Heart right ventricle (tissue), 16 donors: ENCODE data around the gene CCPG1. TPM values are rescaled to one million over a fixed set of nuclear protein-coding genes. Genes with fewer than 3 reads are reported as not detected.

ENCODE experiments used
- ATAC-seq, 8 donors: fragments of 200-7000 bp; cut with Tn5 transposase; one replicate each; pipeline ENCODE4 v1.9.1; 2020; ENCODE audit warnings: mild to moderate bottlenecking in 8 of 8, moderate library complexity in 8 of 8, moderate number of reproducible peaks in 1 of 8
- DNase-seq, 2 donors: peaks; one replicate each; pipeline ENCODE4 v3.0.0-alpha.2; 2020
- H3K27ac ChIP-seq, 10 donors: fragments of 200-600 bp; sonication (generic) in 2 of 10; one replicate each; pipeline versions ENCODE4 v1.5.0 to v1.8.0; 2020 to 2022; ENCODE audit warnings: mild to moderate bottlenecking in 3 of 10
- H3K27me3 ChIP-seq, 7 donors: fragments of 200-600 bp; one replicate each; pipeline ENCODE4 v1.8.0; 2021 to 2022; ENCODE audit warnings: mild to moderate bottlenecking in 2 of 7
- H3K36me3 ChIP-seq, 9 donors: fragments of 200-600 bp; sonication (generic) in 1 of 9; one replicate each; pipeline versions ENCODE4 v1.5.0 to v1.8.0; 2020 to 2022; ENCODE audit warnings: mild to moderate bottlenecking in 2 of 9
- H3K4me1 ChIP-seq, 9 donors: fragments of 200-600 bp; sonication (generic) in 1 of 9; one replicate each; pipeline versions ENCODE4 v1.5.0 to v1.8.0; 2020 to 2022; ENCODE audit warnings: mild to moderate bottlenecking in 4 of 9
- H3K4me3 ChIP-seq, 10 donors: fragments of 200-600 bp; sonication (generic) in 2 of 10; one replicate each; pipeline versions ENCODE4 v1.5.0 to v1.8.0; 2020 to 2022; ENCODE audit warnings: mild to moderate bottlenecking in 7 of 10, moderate library complexity in 2 of 10
- H3K9me3 ChIP-seq, 11 donors: fragments of 200-600 bp in 10 of 11; sonication (generic) in 2 of 11; one replicate each; pipeline versions ENCODE4 v1.5.0 to v1.8.0; 2013 to 2022; ENCODE audit warnings: mild to moderate bottlenecking in 2 of 11, control low read depth in 1 of 11, moderate library complexity in 1 of 11
- WGBS, 2 donors: extraction: QIAGEN DNeasy Blood & Tissue Kit; methylation state at CpG; one replicate each; pipeline ENCODE4 v1.1.7; 2013; ENCODE audit warnings: inconsistent platforms in 1 of 2; 5-methylcytosine and 5-hydroxymethylcytosine counted together
- intact Hi-C, 10 donors: fragments of 100-400 bp; cut with DNase I; formaldehyde crosslinking; loops; one replicate each; pipeline versions ENCODE4 v1.11.1 to v1.14.2; 2022
- polyA plus RNA-seq, 2 donors: library from polyadenylated mRNA; stranded (reverse); fragments of 200-250 nt; gene quantifications; one replicate each; pipeline ENCODE4 v1.2.3, GENCODE V29; 2013
- total RNA-seq, 10 donors: library from RNA; stranded (reverse); fragmentation: NEBNext Ultra II Directional in 3 of 10; extraction: Animal tissue kit (Norgen Biotek cat#: 25700) in 3 of 10; gene quantifications; one replicate each; pipeline versions ENCODE4 v1.2.1 to v1.2.4, GENCODE V29; 2021 to 2023
- TF ChIP-seq, protein P1 (sequence below), 9 donors: fragments of 200-600 bp; sonication (generic) in 2 of 9; IDR thresholded peaks; one replicate each; pipeline versions ENCODE4 v1.5.0 to v1.8.0; 2021 to 2022; ENCODE audit warnings: antibody characterized with exemption in 9 of 9, mild to moderate bottlenecking in 5 of 9, moderate library complexity in 1 of 9
- donor health status: Arrhythmogenic right ventricular cardiomyopathy.
- donor health status: ischemic (EF 13 %, LVEDD 7.1; RV severe dilation, severe dysfunction).
- donor health status: healthy with polysubstance abuse.
- donor health status: DM: no; HTN: yes; CAD: no.
- donor health status: DM: no; HTN: no; CAD: no.
- donor health status: ischemic (EF 25% LVEDD 6.9; RV normal size, moderate dysfunction).
- donor health status: ischemic (EF 25% LVEDD 5.7; RV mildly dilated, moderate dysfunction).
- donor health status: healthy.
- donor health status: DM: yes; HTN: yes; CAD: no.
- donor health status: Ischemic cardiomyopathy.
- donor health status: ischemic (EF 35%, LVEDD 5.7; RV mildly dilated, moderate dysfunction).
- donor health status: nonischemic (EF 11% LVEDD 7.7; RV severe dilation, severe dysfunction).
- donor health status: DM: yes; HTN: yes; CAD: no.
- donor health status: PGD.
- donor health status: ischemic (EF 29% LVEDD 5.4; RV normal size, mild dysfunction).
- donor health status: nonischemic (EF 23%, LVEDD 6.1; RV moderate dilation, normal function).

The CCPG1 gene
- total and polyA plus RNA-seq, 12 donors = 24.5 to 106 (median 86.3) TPM

DNA sequence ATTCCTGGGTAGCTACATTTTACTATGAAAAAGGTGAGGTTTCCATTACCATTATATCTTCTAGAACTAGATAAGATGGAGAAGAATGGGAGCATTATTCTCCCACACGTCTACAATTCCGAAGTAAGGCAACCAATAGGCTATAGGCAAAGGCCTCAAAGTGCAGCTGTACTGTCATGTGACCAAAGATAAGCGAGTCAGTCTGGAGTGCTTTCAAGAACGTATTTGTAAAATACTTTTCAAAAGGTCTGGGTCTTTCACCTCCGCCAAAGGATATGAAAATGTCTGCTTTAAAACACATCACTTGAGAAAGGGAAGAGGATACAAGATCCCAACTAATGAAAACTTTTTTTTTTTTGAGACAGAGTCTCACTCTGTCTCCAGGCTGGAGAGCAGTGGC, 9.9 kb downstream of the CCPG1 start:
- intact Hi-C loops = no loop called here
- Histone ChIP-seq H3K27ac (no peak overlapping the region), H3K9me3 (no peaks in the 10 kb centered on the region), H3K27me3 (no peaks in the 10 kb centered on the region), H3K4me1 (peaks cover 3 to 61% (median 11%) of the 10 kb centered on the region in 9 donors), H3K36me3 (peaks cover 0 to 5% (median 0%) of the 10 kb centered on the region in 9 donors), H3K4me3 (no peak overlapping the region)
- TF ChIP-seq, protein P1, sequence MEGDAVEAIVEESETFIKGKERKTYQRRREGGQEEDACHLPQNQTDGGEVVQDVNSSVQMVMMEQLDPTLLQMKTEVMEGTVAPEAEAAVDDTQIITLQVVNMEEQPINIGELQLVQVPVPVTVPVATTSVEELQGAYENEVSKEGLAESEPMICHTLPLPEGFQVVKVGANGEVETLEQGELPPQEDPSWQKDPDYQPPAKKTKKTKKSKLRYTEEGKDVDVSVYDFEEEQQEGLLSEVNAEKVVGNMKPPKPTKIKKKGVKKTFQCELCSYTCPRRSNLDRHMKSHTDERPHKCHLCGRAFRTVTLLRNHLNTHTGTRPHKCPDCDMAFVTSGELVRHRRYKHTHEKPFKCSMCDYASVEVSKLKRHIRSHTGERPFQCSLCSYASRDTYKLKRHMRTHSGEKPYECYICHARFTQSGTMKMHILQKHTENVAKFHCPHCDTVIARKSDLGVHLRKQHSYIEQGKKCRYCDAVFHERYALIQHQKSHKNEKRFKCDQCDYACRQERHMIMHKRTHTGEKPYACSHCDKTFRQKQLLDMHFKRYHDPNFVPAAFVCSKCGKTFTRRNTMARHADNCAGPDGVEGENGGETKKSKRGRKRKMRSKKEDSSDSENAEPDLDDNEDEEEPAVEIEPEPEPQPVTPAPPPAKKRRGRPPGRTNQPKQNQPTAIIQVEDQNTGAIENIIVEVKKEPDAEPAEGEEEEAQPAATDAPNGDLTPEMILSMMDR (IDR thresholded peaks at IDR 0.05) = no peak
- 90 to 91% methylated on average over 5 of the region's 5 CpGs for WGBS, 2 donors
- no peak for ATAC-seq
- DNase-seq = no peak

DNA sequence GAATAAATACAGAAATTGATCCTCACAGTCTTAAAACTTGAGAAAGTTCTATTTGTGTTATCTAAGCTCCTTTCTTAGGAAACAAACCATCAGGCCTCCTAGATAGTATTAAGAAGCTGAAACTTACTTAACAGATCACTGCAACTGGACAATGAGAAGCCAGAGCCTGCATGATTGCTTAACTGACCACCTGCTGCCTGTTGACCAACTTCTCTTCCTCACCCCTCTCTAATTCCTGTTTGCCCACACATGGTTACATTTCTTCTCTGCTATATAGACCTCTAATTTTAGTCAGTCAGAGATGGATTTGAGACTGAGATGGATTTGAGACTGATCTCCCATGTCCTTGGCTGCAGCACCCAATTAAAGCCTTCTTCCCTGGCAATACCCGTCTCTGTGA, 13.5 kb downstream of the CCPG1 start:
- Histone ChIP-seq H3K4me3 (no peak overlapping the region), H3K27me3 (no peaks in the 10 kb centered on the region), H3K4me1 (peaks cover 0 to 30% (median 0%) of the 10 kb centered on the region in 9 donors), H3K9me3 (no peaks in the 10 kb centered on the region), H3K36me3 (peaks cover 0 to 5% (median 0%) of the 10 kb centered on the region in 9 donors), H3K27ac (peak overlapping the region in 1 of 10 donors; percentile 60)
- TF ChIP-seq, protein P1 (IDR thresholded peaks at IDR 0.05) = no peak
- 92 to 100% methylated on average over 1 of the region's 1 CpG for WGBS, 2 donors
- ATAC-seq (no peak), DNase-seq (no peak)
- intact Hi-C loops = no loop called here

DNA sequence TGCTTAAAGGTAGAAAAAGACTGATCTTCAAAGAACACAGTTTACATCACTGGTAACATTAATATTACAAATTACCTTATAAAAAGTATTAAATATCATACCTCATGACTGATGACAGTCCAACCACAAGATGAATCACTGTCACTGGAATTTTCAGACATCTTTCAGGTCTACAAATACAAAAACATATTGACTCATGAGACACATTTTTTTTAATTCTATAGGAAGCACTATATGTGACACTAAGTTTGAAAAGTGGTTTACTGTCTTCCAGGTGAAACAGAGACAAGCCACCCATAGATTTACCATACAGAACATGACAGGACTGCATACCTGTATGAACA, 18.9 kb downstream of the CCPG1 start:
- TF ChIP-seq, protein P1 (IDR thresholded peaks at IDR 0.05) = no peak
- Histone ChIP-seq H3K36me3 (peaks cover 0 to 50% (median 11%) of the 10 kb centered on the region in 9 donors), H3K4me1 (peaks cover 0 to 5% (median 0%) of the 10 kb centered on the region in 9 donors), H3K27ac (no peak overlapping the region), H3K27me3 (no peaks in the 10 kb centered on the region), H3K9me3 (no peaks in the 10 kb centered on the region), H3K4me3 (no peak overlapping the region)
- ATAC-seq = no peak
- DNase-seq = no peak
- intact Hi-C loops = no loop called here

DNA sequence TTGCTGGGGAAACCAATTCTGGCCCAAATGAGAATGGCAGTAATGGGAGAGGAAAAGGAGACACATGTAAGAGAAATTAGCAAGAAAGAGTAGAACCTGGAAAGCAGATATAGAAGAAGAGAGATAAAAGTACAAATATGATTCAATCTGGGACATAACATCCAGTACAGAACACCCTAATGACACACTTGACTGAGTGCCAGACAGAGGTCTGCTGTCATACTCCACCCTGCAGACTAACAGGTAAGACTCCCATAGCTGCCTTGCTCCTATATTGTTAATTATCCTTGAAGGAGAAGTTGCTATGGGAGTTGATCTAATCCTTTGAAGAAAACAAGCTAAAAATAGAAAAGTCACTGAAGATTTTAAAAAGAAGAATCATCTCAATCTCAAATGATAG, 21.1 kb downstream of the CCPG1 start:
- no peaks in the 10 kb centered on the region for H3K4me1 ChIP-seq
- intact Hi-C loops = no loop called here
- H3K9me3 ChIP-seq = no peaks in the 10 kb centered on the region
- no peak overlapping the region for H3K4me3 ChIP-seq
- TF ChIP-seq, protein P1 (IDR thresholded peaks at IDR 0.05) = no peak
- no peaks in the 10 kb centered on the region for H3K27me3 ChIP-seq
- no peak for ATAC-seq
- peaks cover 0 to 72% (median 20%) of the 10 kb centered on the region in 9 donors for H3K36me3 ChIP-seq
- no peak for DNase-seq
- no peak overlapping the region for H3K27ac ChIP-seq

DNA sequence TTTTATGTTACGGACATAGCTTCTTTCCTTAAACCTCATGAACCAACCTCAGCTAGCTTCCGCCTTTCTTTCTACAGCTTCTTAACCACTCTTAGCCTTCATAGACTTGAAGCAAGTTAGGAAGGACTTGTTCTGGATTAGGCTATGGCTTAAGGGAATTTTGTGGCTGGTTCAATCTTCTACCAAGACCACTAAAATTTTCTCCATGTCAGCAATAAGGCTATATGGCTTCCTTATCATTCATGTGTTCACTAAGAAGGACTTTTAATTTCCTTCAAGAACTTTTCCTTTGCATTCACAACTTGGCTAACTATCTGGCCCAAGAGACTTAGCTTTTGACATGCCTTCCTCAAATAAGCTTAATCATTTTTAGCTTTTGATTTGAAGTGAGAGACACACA, 24.5 kb downstream of the CCPG1 start:
- Histone ChIP-seq H3K27ac (no peak overlapping the region), H3K4me3 (no peak overlapping the region), H3K9me3 (no peaks in the 10 kb centered on the region), H3K36me3 (peaks cover 0 to 96% (median 22%) of the 10 kb centered on the region in 9 donors), H3K27me3 (no peaks in the 10 kb centered on the region), H3K4me1 (no peaks in the 10 kb centered on the region)
- DNase-seq (no peak), ATAC-seq (no peak)
- WGBS, 2 donors = 97 to 98% methylated on average over 2 of the region's 2 CpGs
- intact Hi-C loops = no loop called here
- TF ChIP-seq, protein P1 (IDR thresholded peaks at IDR 0.05) = no peak
